Naive thymus-derived CD4-positive, alpha-beta T cell (primary cell): Measurements from ENCODE around the gene HBG2. TPM values are rescaled to one million over a fixed set of nuclear protein-coding genes. Genes with fewer than 3 reads are reported as not detected.
"Not testable (repeated sequence)": the region's sequence is repeated elsewhere in the genome, so short reads cannot be mapped to it uniquely, and the experiment has no call there.

Source experiments
- ATAC-seq: fragments of 150-1000 bp; cut with Tn5 transposase; 2 replicates; pipeline ENCODE4 v1.10.0; 2021; ENCODE audit warnings: mild to moderate bottlenecking, moderate library complexity
- CTCF ChIA-PET: fragments of 350-600 bp; sonication (Branson Sonifier 250); formaldehyde crosslinking; loops from one replicate; lab custom pipeline; 2021; ENCODE audit warnings: antibody characterized with exemption; lab: Charles Lee
- POLR2A ChIA-PET: fragments of 350-600 bp; sonication (Branson Sonifier 250); formaldehyde crosslinking; loops from one replicate; lab custom pipeline; 2021; ENCODE audit warnings: antibody characterized with exemption, inconsistent platforms; lab: Charles Lee
- DNase-seq, 9 donors: peaks; one replicate each; pipeline versions ENCODE4 v3.0.0 to v3.0.0-alpha.2; 2020 to 2022; ENCODE audit warnings: mixed read lengths in 1 of 9
- H3K27ac ChIP-seq: one replicate; pipeline ENCODE4 v1.7.0; 2013; ENCODE audit warnings: mild to moderate bottlenecking, low read depth, low read length, moderate library complexity
- H3K27me3 ChIP-seq, 2 donors: one replicate each; pipeline ENCODE4 v1.7.0; 2013; ENCODE audit warnings: low read length in 2 of 2, mild to moderate bottlenecking in 2 of 2, moderate library complexity in 2 of 2; ENCODE audit not compliant: control insufficient read depth in 2 of 2, insufficient read depth in 2 of 2
- H3K36me3 ChIP-seq, 3 experiments: 1 replicate in 2 of 3; 2 replicates in 1 of 3; pipeline ENCODE4 v1.7.0; 2013; ENCODE audit warnings: low read length in 3 of 3, mild to moderate bottlenecking in 3 of 3, moderate library complexity in 1 of 3; ENCODE audit not compliant: insufficient read depth in 3 of 3, control insufficient read depth in 2 of 3
- H3K4me1 ChIP-seq, 2 donors: one replicate each; pipeline ENCODE4 v1.7.0; 2013; ENCODE audit warnings: low read length in 2 of 2, mild to moderate bottlenecking in 2 of 2, moderate library complexity in 1 of 2; ENCODE audit not compliant: control insufficient read depth in 2 of 2, insufficient read depth in 2 of 2
- H3K4me3 ChIP-seq: 2 replicates; pipeline ENCODE4 v1.7.0; 2013; ENCODE audit warnings: mild to moderate bottlenecking, low read length
- H3K9me3 ChIP-seq, 3 experiments: 1 replicate in 2 of 3; 2 replicates in 1 of 3; pipeline ENCODE4 v1.7.0; 2013; ENCODE audit warnings: low read length in 3 of 3; ENCODE audit not compliant: control insufficient read depth in 2 of 3
- H3K27ac Mint-ChIP-seq, 9 donors: one replicate each; pipeline ENCODE4 v1.8.0; 2020 to 2022; ENCODE audit warnings: mixed read lengths in 9 of 9, mild to moderate bottlenecking in 8 of 9, moderate library complexity in 5 of 9, inconsistent platforms in 2 of 9
- H3K27me3 Mint-ChIP-seq, 5 donors: one replicate each; pipeline ENCODE4 v1.8.0; 2021 to 2022; ENCODE audit warnings: mixed read lengths in 5 of 5, mild to moderate bottlenecking in 1 of 5
- H3K36me3 Mint-ChIP-seq, 5 donors: one replicate each; pipeline ENCODE4 v1.8.0; 2020 to 2022; ENCODE audit warnings: mixed read lengths in 5 of 5, mild to moderate bottlenecking in 3 of 5, inconsistent platforms in 1 of 5
- H3K4me1 Mint-ChIP-seq, 7 donors: one replicate each; pipeline ENCODE4 v1.8.0; 2020 to 2022; ENCODE audit warnings: mixed read lengths in 7 of 7, mild to moderate bottlenecking in 3 of 7, inconsistent platforms in 1 of 7
- H3K4me3 Mint-ChIP-seq, 10 donors: one replicate each; pipeline ENCODE4 v1.8.0; 2020 to 2022; ENCODE audit warnings: mild to moderate bottlenecking in 10 of 10, mixed read lengths in 10 of 10, moderate library complexity in 6 of 10, inconsistent platforms in 2 of 10
- H3K9me3 Mint-ChIP-seq, 11 donors: one replicate each; pipeline ENCODE4 v1.8.0; 2020 to 2022; ENCODE audit warnings: mixed read lengths in 11 of 11, mild to moderate bottlenecking in 4 of 11, inconsistent platforms in 1 of 11, moderate library complexity in 1 of 11
- intact Hi-C, 2 donors: fragments of 100-400 bp; cut with micrococcal nuclease; formaldehyde crosslinking; loops; one replicate each; pipeline ENCODE4 v1.15.1; 2023
- polyA plus RNA-seq, 2 donors: library from polyadenylated mRNA; unstranded; fragments of 300-500 nt; fragmentation: Illumina TruSeq; gene quantifications; one replicate each; pipeline ENCODE4 v1.2.3, GENCODE V29; 2021
- total RNA-seq, 6 experiments: library from RNA in 5 of 6; stranded (reverse) in 5 of 6; gene quantifications; 1 replicate in 5 of 6; 2 replicates in 1 of 6; pipeline ENCODE4 v1.2.3 and lab custom pipeline; 2021 to 2026

Gene HBG2
- total and polyA plus RNA-seq, 7 experiments from 2014 or later, result not detected

DNA sequence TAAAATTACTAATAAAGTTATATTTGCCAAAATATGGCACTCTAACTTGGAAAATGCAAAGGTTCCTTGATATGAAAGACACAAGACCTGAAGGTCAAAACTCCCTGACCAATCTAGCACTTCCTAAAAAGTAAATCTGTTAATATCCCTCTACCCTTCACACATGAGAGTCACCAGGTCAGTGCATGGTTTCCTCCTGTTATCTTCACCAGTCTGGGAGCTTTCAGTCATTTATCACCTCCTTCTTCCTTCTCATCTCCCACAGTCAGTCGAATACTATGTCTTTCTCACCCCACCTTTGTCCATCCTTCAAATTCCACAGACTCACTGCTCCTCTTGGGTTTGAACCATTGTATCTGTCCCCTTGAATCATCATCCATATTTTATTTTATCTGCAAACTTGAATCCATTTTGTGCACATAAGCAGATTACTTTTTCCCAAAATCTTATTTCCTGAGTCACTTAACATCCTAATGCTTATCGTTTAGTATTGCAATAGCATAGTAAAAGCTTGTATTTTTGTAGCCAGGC lies 12.5 kb upstream of the HBG2 start:
- Histone ChIP-seq H3K27me3 (no peaks in the 10 kb centered on the region), H3K9me3 (no peaks in the 10 kb centered on the region), H3K27ac (no peak overlapping the region), H3K36me3 (no peaks in the 10 kb centered on the region), H3K4me1 (no peaks in the 10 kb centered on the region), H3K4me3 (no peak overlapping the region)
- H3K36me3 Mint-ChIP-seq, result no peaks in the 10 kb centered on the region
- H3K4me3 Mint-ChIP-seq, result no peak overlapping the region
- ChIA-PET POLR2A (no interaction called here), CTCF (no interaction called here)
- H3K9me3 Mint-ChIP-seq, result peaks cover 0 to 4% (median 0%) of the 10 kb centered on the region in 11 donors
- H3K27me3 Mint-ChIP-seq, result peaks cover 3 to 9% (median 7%) of the 10 kb centered on the region in 5 donors
- no peaks in the 10 kb centered on the region for H3K4me1 Mint-ChIP-seq
- intact Hi-C loops, result no loop called here
- DNase-seq (no peak), ATAC-seq (no peak)
- H3K27ac Mint-ChIP-seq, result no peak overlapping the region

DNA sequence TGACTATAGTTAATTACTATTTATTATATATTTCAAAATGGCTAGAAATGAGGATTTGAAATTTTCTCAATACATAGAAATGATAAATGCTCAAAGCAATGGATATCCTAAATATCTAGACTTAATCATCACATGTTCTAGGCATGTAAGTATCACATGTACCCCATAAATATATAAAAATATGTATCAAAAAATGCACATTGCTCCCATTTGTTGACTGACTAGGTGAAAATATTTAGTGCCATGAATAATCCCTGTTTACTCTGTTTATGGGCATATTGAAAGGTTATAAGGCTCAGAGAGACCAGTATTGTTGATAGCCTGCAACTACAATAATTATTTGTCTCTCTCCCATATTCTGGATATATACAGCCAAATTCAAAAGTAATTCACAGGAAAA lies 12.0 kb upstream of the HBG2 start:
- Mint-ChIP-seq H3K36me3 (no peaks in the 10 kb centered on the region), H3K4me3 (no peak overlapping the region), H3K27me3 (peaks cover 3 to 7% (median 4%) of the 10 kb centered on the region in 5 donors), H3K9me3 (peaks cover 0 to 4% (median 0%) of the 10 kb centered on the region in 11 donors), H3K27ac (no peak overlapping the region), H3K4me1 (no peaks in the 10 kb centered on the region)
- intact Hi-C loops, result no loop called here
- ATAC-seq (no peak), DNase-seq (no peak)
- Histone ChIP-seq H3K9me3 (no peaks in the 10 kb centered on the region), H3K36me3 (no peaks in the 10 kb centered on the region), H3K27me3 (no peaks in the 10 kb centered on the region), H3K4me1 (no peaks in the 10 kb centered on the region), H3K27ac (no peak overlapping the region), H3K4me3 (no peak overlapping the region)
- ChIA-PET POLR2A (no interaction called here), CTCF (no interaction called here)

- H3K9me3 Mint-ChIP-seq, result peaks cover 0 to 5% (median 0%) of the 10 kb centered on the region in 11 donors
- H3K4me1 Mint-ChIP-seq, result no peaks in the 10 kb centered on the region
- H3K4me3 Mint-ChIP-seq, result no peak overlapping the region
- Histone ChIP-seq H3K27ac (no peak overlapping the region), H3K9me3 (no peaks in the 10 kb centered on the region), H3K36me3 (no peaks in the 10 kb centered on the region), H3K4me1 (no peaks in the 10 kb centered on the region), H3K4me3 (no peak overlapping the region), H3K27me3 (no peaks in the 10 kb centered on the region)
- ATAC-seq (no peak), DNase-seq (no peak)
- H3K36me3 Mint-ChIP-seq, result no peaks in the 10 kb centered on the region
- peaks cover 0 to 10% (median 3%) of the 10 kb centered on the region in 5 donors for H3K27me3 Mint-ChIP-seq
- ChIA-PET POLR2A (no interaction called here), CTCF (no interaction called here)
- intact Hi-C loops, result no loop called here
- H3K27ac Mint-ChIP-seq, result no peak overlapping the region
Observed at GRCh38 chr11:5265832-5266231, 11.3 kb upstream of the HBG2 start.

- no peak for ATAC-seq
- Histone ChIP-seq H3K36me3 (no peaks in the 10 kb centered on the region), H3K27me3 (no peaks in the 10 kb centered on the region), H3K9me3 (no peaks in the 10 kb centered on the region), H3K27ac (no peak overlapping the region), H3K4me3 (no peak overlapping the region), H3K4me1 (no peaks in the 10 kb centered on the region)
- POLR2A ChIA-PET, result no interaction called here
- CTCF ChIA-PET, result no interaction called here
- Mint-ChIP-seq H3K4me3 (no peak overlapping the region), H3K4me1 (peaks cover 0 to 1% (median 0%) of the 10 kb centered on the region in 7 donors), H3K9me3 (peaks cover 0 to 37% (median 10%) of the 10 kb centered on the region in 11 donors), H3K27ac (no peak overlapping the region), H3K27me3 (peaks cover 0 to 17% (median 11%) of the 10 kb centered on the region in 5 donors), H3K36me3 (no peaks in the 10 kb centered on the region)
- no peak for DNase-seq
- intact Hi-C loops, result no loop called here
Observed at GRCh38 chr11:5258543-5259262, 4.1 kb upstream of the HBG2 start.

DNA sequence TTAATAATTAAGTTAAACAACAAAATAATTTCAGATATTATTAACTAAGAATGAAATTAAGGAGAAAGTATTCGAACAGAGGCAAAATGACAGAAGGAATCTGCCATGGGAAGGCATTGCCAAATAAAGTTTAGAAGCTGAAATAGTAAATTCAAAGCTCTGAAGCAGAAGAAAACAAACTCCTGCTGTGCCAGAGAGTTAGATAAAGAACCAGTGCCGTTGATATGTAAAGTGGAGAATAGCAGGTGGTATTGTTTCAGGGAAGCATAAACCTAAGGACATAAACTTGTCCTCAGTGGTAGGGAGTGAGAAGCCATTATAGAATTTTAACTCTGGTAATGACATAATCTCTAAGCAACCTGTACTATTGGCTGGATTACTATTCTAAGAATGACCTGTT lies 2.7 kb upstream of the HBG2 start:
- DNase-seq (no peak), ATAC-seq (no peak)
- Mint-ChIP-seq H3K27me3 (peaks cover 0 to 22% (median 11%) of the 10 kb centered on the region in 5 donors), H3K27ac (no peak overlapping the region), H3K4me3 (no peak overlapping the region), H3K4me1 (peaks cover 0 to 1% (median 0%) of the 10 kb centered on the region in 7 donors), H3K9me3 (peaks cover 0 to 34% (median 10%) of the 10 kb centered on the region in 11 donors), H3K36me3 (no peaks in the 10 kb centered on the region)
- intact Hi-C loops, result no loop called here
- no peaks in the 10 kb centered on the region for H3K9me3 ChIP-seq
- ChIA-PET POLR2A (no interaction called here), CTCF (no interaction called here)
- H3K27ac ChIP-seq, result no peak overlapping the region
- H3K27me3 ChIP-seq, result no peaks in the 10 kb centered on the region
- H3K36me3 ChIP-seq, result no peaks in the 10 kb centered on the region
- no peaks in the 10 kb centered on the region for H3K4me1 ChIP-seq
- no peak overlapping the region for H3K4me3 ChIP-seq

DNA sequence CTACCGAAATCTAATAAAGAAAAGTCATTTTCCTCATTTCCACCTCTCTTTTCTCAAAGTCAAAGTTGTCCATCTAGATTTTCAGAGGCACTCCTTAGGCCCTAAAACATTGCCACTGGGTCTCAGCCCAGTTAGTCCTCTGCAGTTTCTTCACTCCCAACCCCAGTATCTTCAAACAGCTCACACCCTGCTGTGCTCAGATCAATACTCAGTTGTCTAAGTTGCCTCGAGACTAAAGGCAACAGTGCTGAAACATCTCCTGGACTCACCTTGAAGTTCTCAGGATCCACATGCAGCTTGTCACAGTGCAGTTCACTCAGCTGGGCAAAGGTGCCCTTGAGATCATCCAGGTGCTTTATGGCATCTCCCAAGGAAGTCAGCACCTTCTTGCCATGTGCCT lies 558 bp downstream of the HBG2 start:
- H3K27me3 ChIP-seq, ATAC-seq, H3K4me1 Mint-ChIP-seq, H3K9me3 ChIP-seq, CTCF ChIA-PET, H3K36me3 Mint-ChIP-seq, H3K36me3 ChIP-seq, H3K4me3 ChIP-seq, H3K27ac Mint-ChIP-seq, intact Hi-C loops, POLR2A ChIA-PET, DNase-seq, H3K27ac ChIP-seq, H3K4me1 ChIP-seq, H3K4me3 Mint-ChIP-seq: not testable (repeated sequence)
- H3K9me3 Mint-ChIP-seq, result peaks cover 0 to 16% (median 0%) of the 10 kb centered on the region in 11 donors
- peaks cover 0 to 25% (median 9%) of the 10 kb centered on the region in 5 donors for H3K27me3 Mint-ChIP-seq

DNA sequence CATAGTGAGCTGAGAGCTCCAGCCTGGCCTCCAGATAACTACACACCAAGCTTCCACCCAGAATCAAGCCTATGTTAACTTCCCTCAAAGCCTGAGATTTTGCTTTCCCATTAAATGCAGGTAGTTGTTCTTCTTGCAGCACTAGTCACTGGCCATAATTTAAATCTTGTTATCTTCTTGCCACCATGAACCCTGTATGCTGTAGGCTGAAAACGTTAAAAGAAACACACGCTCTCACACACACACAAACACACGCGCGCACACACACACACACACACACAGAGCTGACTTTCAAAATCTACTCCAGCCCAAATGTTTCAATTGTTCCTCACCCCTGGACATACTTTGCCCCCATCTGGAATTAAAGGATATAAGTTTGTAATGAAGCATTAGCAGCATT lies 1.1 kb downstream of the HBG2 start:
- H3K9me3 Mint-ChIP-seq, H3K9me3 ChIP-seq, CTCF ChIA-PET, H3K27me3 ChIP-seq, H3K4me1 Mint-ChIP-seq, ATAC-seq, H3K4me1 ChIP-seq, DNase-seq, H3K27ac ChIP-seq, POLR2A ChIA-PET, H3K36me3 ChIP-seq, H3K4me3 ChIP-seq, H3K4me3 Mint-ChIP-seq, H3K27ac Mint-ChIP-seq, intact Hi-C loops, H3K36me3 Mint-ChIP-seq: not testable (repeated sequence)
- peaks cover 0 to 23% (median 9%) of the 10 kb centered on the region in 5 donors for H3K27me3 Mint-ChIP-seq
